Neural cell (in vitro differentiated cells): ENCODE measurements around the gene MUSK. TPM values are rescaled to one million over a fixed set of nuclear protein-coding genes. Genes with fewer than 3 reads are reported as not detected.
A peak's percentile ranks its signal among the peaks of the same experiment; 100 is the strongest.

ENCODE experiments used
- H2AFZ ChIP-seq: fragments of 200-600, 300-800 bp; sonication (generic), shearing (Covaris generic); 2 replicates; pipeline ENCODE4 v1.6.0; 2014; ENCODE audit warnings: low read depth, mild to moderate bottlenecking, antibody characterized with exemption, low read length, moderate library complexity
- H3F3A ChIP-seq: fragments of 200-600 bp; shearing (Covaris generic); 2 replicates; pipeline ENCODE4 v1.6.1; 2016; ENCODE audit warnings: mild to moderate bottlenecking, moderate library complexity, mixed read lengths, antibody characterized with exemption, low read length; ENCODE audit not compliant: insufficient read depth, poor library complexity, severe bottlenecking
- H3K27ac ChIP-seq: fragments of 200-600, 300-800 bp; sonication (generic), shearing (Covaris generic); 2 replicates; pipeline ENCODE4 v1.5.1; 2014; ENCODE audit warnings: mild to moderate bottlenecking, low read length, moderate library complexity
- H3K27me3 ChIP-seq: fragments of 300-800, 200-600 bp; sonication (generic), shearing (Covaris generic); 2 replicates; pipeline ENCODE4 v1.6.0; 2014; ENCODE audit warnings: mild to moderate bottlenecking, low read depth, low read length, moderate library complexity; ENCODE audit not compliant: insufficient read depth
- H3K36me3 ChIP-seq: fragments of 300-800, 200-600 bp; sonication (generic), shearing (Covaris generic); 2 replicates; pipeline ENCODE4 v1.5.1; 2014; ENCODE audit warnings: mild to moderate bottlenecking, antibody characterized with exemption, low read length, moderate library complexity; ENCODE audit not compliant: insufficient read depth
- H3K4me2 ChIP-seq: fragments of 300-800, 200-600 bp; sonication (generic), shearing (Covaris generic); 2 replicates; pipeline ENCODE4 v1.6.0; 2014; ENCODE audit warnings: mild to moderate bottlenecking, low read length
- H3K4me3 ChIP-seq: fragments of 300-800, 200-600 bp; sonication (generic), shearing (Covaris generic); 2 replicates; pipeline ENCODE4 v1.5.1; 2014; ENCODE audit warnings: mild to moderate bottlenecking, low read length, moderate library complexity
- H3K79me2 ChIP-seq: fragments of 200-600 bp; shearing (Covaris generic); replicated peaks from 2 replicates; pipeline ENCODE4 v1.6.0; 2014; ENCODE audit warnings: mild to moderate bottlenecking, low read length, moderate library complexity; ENCODE audit not compliant: insufficient read depth
- H3K9ac ChIP-seq: fragments of 300-800, 200-600 bp; sonication (generic), shearing (Covaris generic); 2 replicates; pipeline ENCODE4 v1.6.1; 2016; ENCODE audit warnings: mild to moderate bottlenecking, low read length, mixed read lengths
- H3K9me2 ChIP-seq: fragments of 200-600 bp; shearing (Covaris generic); 2 replicates; pipeline ENCODE4 v1.6.1; 2016; ENCODE audit warnings: mild to moderate bottlenecking, low read length, mixed read lengths; ENCODE audit not compliant: insufficient read depth
- H3K9me3 ChIP-seq: fragments of 200-600, 300-800 bp; sonication (generic), shearing (Covaris generic); 2 replicates; pipeline ENCODE4 v1.6.1; 2016; ENCODE audit warnings: mild to moderate bottlenecking, mixed run types, low read length, moderate library complexity, mixed read lengths
- H4K20me1 ChIP-seq: fragments of 200-600 bp; shearing (Covaris generic); 2 replicates; pipeline ENCODE4 v1.6.1; 2016; ENCODE audit warnings: mild to moderate bottlenecking, mixed run types; ENCODE audit not compliant: insufficient read depth
- CTCF ChIP-seq: fragments of 450-650 bp; IDR thresholded peaks from 2 replicates; pipeline ENCODE4 v1.5.1; 2014; ENCODE audit warnings: antibody characterized with exemption, mild to moderate bottlenecking, moderate library complexity; ENCODE audit not compliant: poor library complexity, severe bottlenecking
- EP300 ChIP-seq: fragments of 450-650 bp; conservative IDR thresholded peaks from 2 replicates; pipeline ENCODE4 v1.6.1; 2014; ENCODE audit warnings: antibody characterized with exemption, mild to moderate bottlenecking, moderate library complexity; ENCODE audit not compliant: poor library complexity, severe bottlenecking
- EZH2 ChIP-seq: fragments of 200-600, 300-800 bp; shearing (Covaris generic), sonication (generic); IDR thresholded peaks from 2 replicates; pipeline ENCODE4 v1.6.1; 2014; ENCODE audit warnings: antibody characterized with exemption, low read length, borderline replicate concordance, mild to moderate bottlenecking; ENCODE audit not compliant: insufficient read depth, poor library complexity, severe bottlenecking
- MXI1 ChIP-seq: fragments of 450-650 bp; conservative IDR thresholded peaks from 2 replicates; pipeline ENCODE4 v1.6.1; 2014; ENCODE audit warnings: antibody characterized with exemption, mild to moderate bottlenecking; ENCODE audit not compliant: poor library complexity, severe bottlenecking
- POLR2AphosphoS5 ChIP-seq: IDR thresholded peaks from 2 replicates; pipeline ENCODE4 v1.6.1; 2012
- RAD21 ChIP-seq: fragments of 450-650 bp; conservative IDR thresholded peaks from 2 replicates; pipeline ENCODE4 v1.6.1; 2014; ENCODE audit warnings: antibody characterized with exemption, mild to moderate bottlenecking, moderate library complexity
- REST ChIP-seq: IDR thresholded peaks from 2 replicates; pipeline ENCODE4 v1.6.1; 2012; ENCODE audit warnings: borderline replicate concordance
- SMC3 ChIP-seq: fragments of 450-650 bp; conservative IDR thresholded peaks from 2 replicates; pipeline ENCODE4 v1.6.1; 2014; ENCODE audit warnings: antibody characterized with exemption, mild to moderate bottlenecking, moderate library complexity; ENCODE audit not compliant: poor library complexity
- TAF1 ChIP-seq: IDR thresholded peaks from 2 replicates; pipeline ENCODE4 v1.6.1; 2012; ENCODE audit warnings: low read depth
- polyA plus RNA-seq: library from polyadenylated mRNA; depleted of rRNA; stranded (reverse); fragments of >200 nt; gene quantifications from 2 replicates; pipeline ENCODE4 v1.2.3, GENCODE V29; 2014

MUSK gene
- polyA plus RNA-seq, 1 donor from 2014 or later, result not detected

GRCh38 chr9:110714314-110714713 is 45.7 kb downstream of the MUSK start:
- no peak overlapping the region for H3K27ac ChIP-seq
- no peak overlapping the region for H3K4me3 ChIP-seq
- no peaks in the 10 kb centered on the region for H3K9me2 ChIP-seq
- H3K36me3 ChIP-seq, result no peaks in the 10 kb centered on the region
- no peaks in the 10 kb centered on the region for H3K79me2 ChIP-seq
- no peaks in the 10 kb centered on the region for H3K27me3 ChIP-seq
- peaks cover 2% of the 10 kb centered on the region for H3K9me3 ChIP-seq
- H2AFZ ChIP-seq, result no peak overlapping the region
- no peak overlapping the region for H3K9ac ChIP-seq
- no peaks in the 10 kb centered on the region for H3F3A ChIP-seq
- H4K20me1 ChIP-seq, result no peaks in the 10 kb centered on the region
- TF ChIP-seq RAD21 (no peak), MXI1 (no peak), POLR2AphosphoS5 (no peak), EZH2 (no peak), EP300 (no peak), REST (no peak), SMC3 (no peak), CTCF (no peak), TAF1 (no peak)
- H3K4me2 ChIP-seq, result no peak overlapping the region

GRCh38 chr9:110728058-110728457 is 59.5 kb downstream of the MUSK start:
- H2AFZ ChIP-seq, result no peak overlapping the region
- TF ChIP-seq EP300 (no peak), POLR2AphosphoS5 (peak; percentile 26)
- no peaks in the 10 kb centered on the region for H3K36me3 ChIP-seq
- H3K4me2 ChIP-seq, result no peak overlapping the region
- no peaks in the 10 kb centered on the region for H3K9me2 ChIP-seq
- H3K79me2 ChIP-seq, result no peaks in the 10 kb centered on the region
- H3K27me3 ChIP-seq, result peaks cover 97% of the 10 kb centered on the region
- H3K9me3 ChIP-seq, result peaks cover 4% of the 10 kb centered on the region
- no peaks in the 10 kb centered on the region for H4K20me1 ChIP-seq
- H3F3A ChIP-seq, result no peaks in the 10 kb centered on the region
- no peak overlapping the region for H3K9ac ChIP-seq
- no peak overlapping the region for H3K27ac ChIP-seq
- H3K4me3 ChIP-seq, result no peak overlapping the region

GRCh38 chr9:110729641-110730040 is 61.0 kb downstream of the MUSK start:
- Histone ChIP-seq H3F3A (no peaks in the 10 kb centered on the region), H3K4me2 (no peak overlapping the region), H3K9ac (no peak overlapping the region), H4K20me1 (no peaks in the 10 kb centered on the region), H3K27me3 (peaks cover 97% of the 10 kb centered on the region), H2AFZ (no peak overlapping the region), H3K27ac (no peak overlapping the region), H3K4me3 (no peak overlapping the region), H3K9me3 (peaks cover 4% of the 10 kb centered on the region), H3K79me2 (no peaks in the 10 kb centered on the region), H3K36me3 (no peaks in the 10 kb centered on the region), H3K9me2 (no peaks in the 10 kb centered on the region)
- no peak for TF ChIP-seq EP300
- no peak for TF ChIP-seq SMC3
- no peak for TF ChIP-seq TAF1
- TF ChIP-seq MXI1, result no peak
- TF ChIP-seq REST, result no peak
- no peak for TF ChIP-seq RAD21
- no peak for TF ChIP-seq POLR2AphosphoS5
- TF ChIP-seq CTCF, result no peak
- TF ChIP-seq EZH2, result no peak
